HS-5 (cell line): Measurements from ENCODE around the gene USF2.

Source experiments
- DNase-seq: peaks from one replicate; pipeline ENCODE4 v3.0.0-alpha.2; 2012; ENCODE audit warnings: low read depth

Gene USF2

DNA sequence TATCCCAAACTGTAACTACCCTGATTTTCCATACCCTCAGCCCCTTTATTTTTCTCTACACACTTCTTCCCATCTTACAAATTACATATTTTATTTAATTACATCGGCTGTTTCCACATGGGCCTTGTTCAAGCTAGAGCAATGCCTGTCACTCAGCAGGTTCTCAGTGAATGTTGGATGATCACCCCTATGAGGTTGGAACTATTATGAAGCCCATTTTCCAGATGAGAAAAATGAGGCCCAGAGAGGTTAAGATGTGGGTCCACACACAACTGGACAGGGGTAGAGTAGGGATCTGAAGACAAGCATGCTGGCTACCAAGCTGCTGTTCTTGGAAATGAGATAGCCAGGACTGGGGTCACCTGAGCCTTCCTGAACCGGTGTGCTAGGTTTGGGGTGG lies 33.2 kb downstream of the USF2 start:
- no peak for DNase-seq

DNA sequence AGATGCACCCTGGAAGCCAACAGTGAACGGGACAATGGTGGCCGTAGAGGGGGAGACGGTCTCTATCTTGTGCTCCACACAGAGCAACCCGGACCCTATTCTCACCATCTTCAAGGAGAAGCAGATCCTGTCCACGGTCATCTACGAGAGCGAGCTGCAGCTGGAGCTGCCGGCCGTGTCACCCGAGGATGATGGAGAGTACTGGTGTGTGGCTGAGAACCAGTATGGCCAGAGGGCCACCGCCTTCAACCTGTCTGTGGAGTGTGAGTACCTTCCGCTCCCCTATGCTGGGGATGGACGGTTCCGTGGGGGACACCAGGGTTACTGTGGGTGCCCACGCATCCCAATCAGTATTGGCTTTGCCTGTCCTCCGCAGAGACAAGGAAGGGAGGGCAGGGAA lies 33.7 kb downstream of the USF2 start:
- no peak for DNase-seq

DNA sequence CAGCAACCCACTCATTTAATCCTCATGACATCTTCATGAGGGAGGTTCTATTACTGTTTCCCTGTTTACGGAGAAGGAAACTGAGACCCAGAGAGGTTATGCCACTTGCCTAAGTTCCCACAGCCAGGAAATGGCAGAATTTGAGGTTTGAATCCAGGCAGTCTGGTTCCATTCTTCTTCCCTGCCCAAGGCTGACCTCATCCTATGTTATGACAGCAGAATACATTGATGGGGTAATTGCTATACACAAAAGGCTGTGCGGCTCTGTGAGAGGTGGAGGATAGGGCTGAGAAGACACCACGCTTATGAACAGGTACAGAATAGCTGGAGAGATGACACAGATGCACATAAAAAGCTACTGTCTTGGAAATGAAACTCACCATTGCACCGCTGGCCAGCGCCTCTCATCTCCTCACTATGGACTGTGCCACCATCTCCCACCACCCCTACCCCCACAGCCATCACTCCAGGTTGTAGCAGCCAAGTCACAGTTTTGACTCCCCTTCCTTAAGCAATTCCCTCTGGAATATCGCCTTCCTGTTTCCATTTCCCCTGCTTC lies 34.7 kb downstream of the USF2 start:
- DNase-seq = no peak

DNA sequence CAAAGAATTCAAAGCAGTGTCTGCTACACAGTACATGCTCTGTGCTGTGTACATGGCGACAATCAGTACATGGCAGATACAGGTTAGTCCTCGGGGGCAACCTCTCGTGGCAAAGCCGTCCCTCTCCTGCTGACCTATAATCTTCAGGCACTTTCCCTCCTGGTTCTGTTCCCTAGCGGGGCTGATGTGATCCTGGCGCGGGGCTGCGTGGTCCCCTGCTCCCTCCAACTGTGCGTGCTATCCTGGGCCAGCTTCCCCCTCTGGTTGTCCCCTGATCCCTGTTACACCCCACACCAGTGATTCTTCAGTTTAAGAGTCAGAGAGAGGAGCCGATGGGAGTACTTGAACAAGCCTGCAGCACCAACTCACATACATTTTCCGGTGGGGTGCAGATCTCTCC lies 35.3 kb downstream of the USF2 start:
- DNase-seq = no peak

DNA sequence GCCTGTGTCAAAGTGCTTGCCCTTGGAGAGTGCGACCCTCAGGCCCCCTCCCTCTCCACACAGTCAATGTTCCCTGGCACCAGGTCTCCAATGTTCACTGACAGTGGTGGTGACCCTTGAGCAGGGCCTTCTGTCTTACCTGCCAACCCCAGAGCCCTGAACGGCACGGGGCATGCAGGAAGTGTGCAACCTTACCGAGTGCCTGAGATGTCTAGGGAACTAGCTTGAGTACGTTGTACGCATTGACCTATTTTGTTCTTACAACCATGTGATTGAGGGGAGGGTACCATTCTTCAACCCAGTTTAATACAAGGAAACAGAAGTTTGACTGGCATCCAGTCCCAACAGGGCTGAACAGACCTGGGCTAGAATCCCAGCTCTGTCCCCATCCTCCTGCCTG lies 36.4 kb downstream of the USF2 start:
- no peak for DNase-seq

DNA sequence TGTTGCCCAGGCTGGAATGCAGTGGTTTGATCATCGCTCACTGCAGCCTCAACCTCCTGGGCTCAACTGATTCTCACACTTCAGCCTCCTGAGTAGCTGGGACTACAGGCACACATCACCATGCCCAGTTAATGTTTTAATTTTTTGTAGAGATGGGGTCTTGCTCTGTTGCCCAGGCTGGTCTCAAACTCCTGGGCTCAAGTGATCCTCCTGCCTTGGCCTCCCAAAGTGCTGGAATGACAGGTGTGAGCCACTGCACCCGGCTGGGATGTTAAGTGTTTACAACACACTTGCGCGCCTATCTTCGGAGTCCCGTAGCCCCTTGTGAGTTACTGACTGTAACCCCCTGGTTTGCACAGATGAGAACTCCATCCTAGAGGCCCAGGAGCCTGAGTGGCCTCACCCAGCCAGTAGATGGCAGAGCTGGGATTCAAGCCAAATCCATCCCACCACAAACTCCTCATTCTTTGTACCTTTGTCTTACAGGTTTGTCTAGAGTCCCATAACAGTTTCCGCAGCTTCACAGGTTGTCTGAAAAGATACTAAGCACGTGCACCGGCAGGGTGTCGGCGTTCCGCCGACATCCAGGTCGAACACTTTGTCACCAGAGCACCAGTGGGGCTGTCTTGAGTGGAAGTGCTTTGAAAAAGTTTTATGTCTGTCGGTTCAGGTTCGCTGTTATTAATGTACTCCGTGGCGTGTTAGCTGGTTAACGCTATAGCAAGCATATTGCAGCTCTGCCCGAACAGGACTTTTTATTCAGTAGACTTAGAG lies 37.9 kb downstream of the USF2 start:
- DNase-seq = no peak

DNA sequence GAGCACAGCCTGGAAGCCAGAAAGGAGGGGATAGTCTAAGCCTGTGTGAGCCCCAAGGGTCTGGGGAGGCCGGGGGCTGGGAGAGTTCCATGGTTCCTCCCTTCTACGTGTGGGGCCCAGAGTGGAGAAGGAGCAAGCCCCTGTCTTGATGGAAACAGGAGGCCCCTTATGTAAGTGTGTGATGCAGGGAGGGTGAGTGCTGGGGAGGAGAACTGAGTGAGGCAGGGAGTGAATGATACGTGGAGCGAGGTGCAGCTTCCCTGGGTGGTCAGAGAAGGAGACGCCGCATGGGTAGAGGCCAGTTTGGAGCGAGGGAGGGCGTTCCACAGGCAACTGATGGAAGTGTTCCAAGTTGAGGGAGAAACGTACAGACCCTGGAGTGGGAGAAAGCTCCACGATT lies 39.2 kb downstream of the USF2 start:
- DNase-seq = no peak

DNA sequence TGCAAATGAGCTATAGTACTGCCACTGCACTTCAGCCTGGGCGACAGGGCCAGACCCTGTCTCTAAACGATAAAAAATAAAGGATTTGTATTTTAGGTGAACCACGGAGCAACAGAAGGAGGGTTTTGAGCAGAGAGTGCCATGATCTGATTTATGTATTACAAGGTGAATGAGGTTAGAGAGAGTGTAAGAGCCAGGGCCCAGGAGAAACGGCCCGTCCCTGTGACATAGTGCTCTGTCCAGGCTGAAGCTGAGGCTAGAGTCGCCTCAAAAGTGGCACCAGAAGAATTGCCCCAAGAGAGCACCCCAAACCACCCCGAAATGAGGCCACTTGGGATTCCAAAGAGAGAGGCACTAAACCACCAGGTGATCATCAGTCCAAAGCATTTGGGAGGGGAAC lies 40.1 kb downstream of the USF2 start:
- no peak for DNase-seq

DNA sequence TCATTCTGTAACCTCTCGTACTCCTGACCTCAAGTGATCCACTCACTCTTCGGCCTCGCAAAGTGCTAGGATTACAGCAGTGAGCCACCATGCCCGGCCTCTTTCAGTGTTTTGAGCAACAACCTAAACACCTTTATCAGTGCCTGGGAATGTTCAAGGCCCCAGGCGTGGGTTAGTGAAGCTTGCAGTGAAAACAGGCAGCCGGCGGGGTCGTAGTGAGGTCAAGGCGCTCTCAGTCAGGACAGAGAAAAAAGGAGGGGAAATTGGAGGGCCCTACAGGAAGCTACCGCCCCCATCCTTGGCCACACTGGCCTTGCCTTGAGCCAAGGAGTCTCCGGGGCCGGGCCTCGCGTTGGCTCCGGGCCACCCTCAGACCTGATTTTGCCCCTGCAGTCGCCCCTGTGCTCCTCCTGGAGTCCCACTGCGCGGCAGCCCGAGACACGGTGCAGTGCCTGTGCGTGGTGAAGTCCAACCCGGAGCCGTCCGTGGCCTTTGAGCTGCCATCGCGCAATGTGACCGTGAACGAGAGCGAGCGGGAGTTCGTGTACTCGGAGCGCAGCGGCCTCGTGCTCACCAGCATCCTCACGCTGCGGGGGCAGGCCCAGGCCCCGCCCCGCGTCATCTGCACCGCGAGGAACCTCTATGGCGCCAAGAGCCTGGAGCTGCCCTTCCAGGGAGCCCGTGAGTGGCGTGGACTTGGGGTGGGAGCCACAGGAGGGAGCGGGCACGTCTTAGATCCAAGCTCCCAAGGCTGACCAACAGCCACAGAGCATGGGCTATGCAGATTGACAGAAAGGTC lies 40.9 kb downstream of the USF2 start:
- no peak for DNase-seq

DNA sequence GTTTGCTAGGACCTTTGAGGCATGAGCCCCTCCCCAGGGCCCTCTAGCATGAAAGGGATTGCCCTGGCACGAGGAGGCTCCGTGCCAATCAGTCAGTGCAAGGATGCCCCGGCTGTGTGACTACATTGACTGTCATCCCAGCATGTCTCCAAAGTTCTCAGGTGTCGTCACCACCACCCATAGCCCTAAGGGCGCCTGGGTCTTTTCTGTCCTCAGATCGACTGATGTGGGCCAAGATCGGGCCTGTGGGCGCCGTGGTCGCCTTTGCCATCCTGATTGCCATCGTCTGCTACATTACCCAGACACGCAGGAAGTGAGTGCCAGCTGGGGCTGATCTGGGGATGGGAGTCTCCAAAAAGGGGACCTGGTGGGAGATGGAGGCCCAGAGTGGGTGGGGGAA lies 41.6 kb downstream of the USF2 start:
- no peak for DNase-seq

DNA sequence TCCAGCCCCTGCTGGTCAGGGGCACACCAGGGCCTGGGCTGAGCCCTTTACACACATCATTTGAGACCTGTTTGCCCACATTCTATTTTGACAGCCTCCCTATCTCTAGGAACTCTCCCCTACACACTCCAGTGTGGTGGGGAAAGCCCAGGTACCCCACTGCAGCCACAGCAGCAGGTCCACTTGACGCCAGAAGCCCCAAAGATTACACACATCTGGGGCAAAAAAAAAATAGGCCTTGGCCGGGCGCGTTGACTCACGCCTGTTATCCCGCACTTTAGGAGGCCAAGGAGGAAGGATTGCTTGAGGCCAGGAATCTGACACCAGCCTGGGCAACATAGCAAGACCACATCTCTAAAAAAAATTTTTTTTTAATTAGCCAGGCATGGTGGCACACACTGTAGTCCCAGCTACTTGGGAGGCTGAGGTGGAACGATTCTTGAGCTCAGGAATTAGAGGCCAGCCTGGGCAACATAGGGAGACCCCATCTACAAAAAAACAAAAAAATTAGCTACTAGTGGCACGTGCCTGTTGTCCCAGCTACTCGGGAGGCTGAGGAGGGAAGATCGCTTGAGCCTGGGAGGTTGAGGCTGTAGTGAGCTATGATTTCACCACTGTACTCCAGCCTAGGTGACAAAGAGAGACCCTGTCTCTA lies 42.2 kb downstream of the USF2 start:
- no peak for DNase-seq

DNA sequence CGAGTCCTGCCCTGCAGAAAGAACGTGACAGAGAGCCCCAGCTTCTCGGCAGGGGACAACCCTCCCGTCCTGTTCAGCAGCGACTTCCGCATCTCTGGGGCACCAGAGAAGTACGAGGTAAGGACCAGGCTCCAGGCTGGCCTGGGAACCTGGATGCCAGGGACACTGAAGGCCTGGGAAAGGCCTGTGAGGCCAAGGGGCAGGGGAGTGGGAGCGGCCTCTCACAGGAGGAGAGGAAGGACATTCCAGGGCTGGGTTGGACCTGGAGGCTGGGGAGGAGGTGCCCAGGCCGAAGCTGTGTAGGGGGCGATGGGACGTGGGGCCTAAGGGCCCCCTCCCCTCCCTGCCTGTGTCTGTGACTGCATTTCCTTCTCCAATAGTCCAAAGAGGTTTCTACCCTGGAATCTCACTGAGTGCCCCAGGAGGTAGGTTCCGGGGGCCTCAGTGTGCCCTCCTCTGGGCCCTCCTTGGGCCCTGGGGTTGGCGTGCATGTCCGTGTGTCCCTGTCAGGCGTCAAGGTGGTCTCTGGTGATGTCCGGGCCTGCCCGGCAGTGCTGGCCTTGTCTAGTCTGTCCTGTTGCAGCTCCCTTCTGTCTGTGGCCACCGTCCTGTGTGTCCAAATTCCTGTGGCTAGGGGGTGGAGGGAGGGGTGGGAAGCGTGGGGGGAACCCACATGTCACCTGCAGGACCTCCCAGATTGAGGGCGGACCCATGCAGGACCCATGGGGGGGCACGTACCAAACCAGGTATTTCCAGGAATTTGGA lies 43.3 kb downstream of the USF2 start:
- DNase-seq = no peak

DNA sequence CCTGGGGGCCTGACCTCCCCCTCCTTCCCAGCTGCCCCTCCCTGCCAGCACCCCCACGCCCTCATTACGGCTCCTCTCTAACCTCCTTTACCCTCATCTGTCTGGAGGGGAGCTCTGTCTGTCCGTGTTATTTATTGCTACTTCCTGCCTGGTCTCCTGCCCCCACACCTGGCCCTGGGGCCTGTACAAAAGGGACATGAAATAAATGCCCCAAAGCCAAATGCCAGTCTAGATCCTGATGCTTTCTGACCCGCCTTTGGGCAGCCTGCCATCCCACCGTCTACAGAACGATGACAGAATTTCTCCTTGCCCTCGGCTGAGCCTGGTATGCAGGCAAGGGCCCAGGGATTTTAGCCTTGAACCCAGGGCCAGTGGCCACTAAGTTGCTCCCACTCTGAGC lies 44.8 kb downstream of the USF2 start:
- DNase-seq = no peak

DNA sequence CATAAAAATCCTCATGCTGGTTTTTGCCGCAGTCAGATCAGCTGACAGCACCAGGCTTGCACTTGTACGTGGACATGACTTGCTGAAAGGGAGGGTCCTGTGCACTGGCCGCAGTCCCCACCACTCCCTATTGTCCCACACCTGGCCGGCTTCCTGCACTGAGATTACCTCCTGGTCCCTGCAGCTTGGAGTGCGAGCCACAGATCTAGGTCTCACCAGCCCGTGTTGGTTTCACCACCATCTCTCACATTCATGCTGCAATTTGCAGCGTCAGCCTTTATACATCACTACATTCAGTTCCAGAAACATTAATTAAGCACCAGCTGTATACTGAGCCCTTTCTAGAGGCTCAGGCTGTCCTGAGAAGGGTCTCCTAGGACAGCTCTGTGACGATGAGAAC lies 45.3 kb downstream of the USF2 start:
- no peak for DNase-seq

DNA sequence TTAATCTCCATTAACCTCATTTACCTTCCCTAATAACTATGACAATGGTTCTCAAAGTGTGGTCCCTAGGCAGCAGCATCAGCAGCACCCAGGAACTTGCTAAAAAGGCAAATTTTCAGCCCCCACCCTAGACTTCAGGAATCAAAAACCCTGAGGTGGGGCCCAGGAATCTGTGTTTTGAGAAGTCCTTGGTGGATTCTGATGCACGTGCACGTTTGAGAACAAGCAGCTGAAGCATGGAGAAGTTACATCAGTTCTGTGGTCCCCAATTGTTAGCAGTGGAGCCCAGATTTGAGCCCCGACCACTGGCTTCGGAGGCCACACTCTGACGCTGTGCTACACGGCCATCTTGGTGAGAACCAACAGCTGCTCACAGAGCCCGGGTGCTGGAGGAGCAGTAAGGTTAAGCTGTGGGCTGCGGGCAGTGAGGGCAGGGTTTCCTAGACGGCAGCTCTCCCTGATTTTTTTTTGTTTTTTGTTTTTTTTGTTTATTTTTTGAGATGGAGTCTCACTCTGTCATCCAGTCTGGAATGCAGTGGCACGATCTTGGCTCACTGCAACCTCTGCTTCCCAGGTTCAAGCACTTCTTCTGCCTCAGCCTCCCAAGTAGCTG lies 46.2 kb downstream of the USF2 start:
- no peak for DNase-seq

DNA sequence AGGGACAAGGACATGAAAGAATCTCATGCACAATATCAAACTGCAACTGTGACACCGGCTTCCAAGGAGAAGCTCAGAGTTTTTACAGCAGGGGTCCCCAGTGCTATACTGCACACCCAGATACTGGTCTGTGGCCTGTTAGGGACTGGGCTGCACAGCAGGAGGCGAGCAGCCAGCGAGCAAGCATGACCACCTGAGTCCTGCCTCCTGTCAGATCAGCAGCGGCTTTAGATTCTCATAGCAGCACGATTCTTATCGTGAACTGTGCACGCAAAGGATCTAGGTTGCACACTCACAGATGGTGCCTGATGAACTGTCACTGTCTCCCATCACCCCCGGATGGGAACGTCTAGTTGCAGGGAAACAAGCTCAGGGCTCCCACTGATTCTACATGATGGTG lies 47.1 kb downstream of the USF2 start:
- DNase-seq = no peak

DNA sequence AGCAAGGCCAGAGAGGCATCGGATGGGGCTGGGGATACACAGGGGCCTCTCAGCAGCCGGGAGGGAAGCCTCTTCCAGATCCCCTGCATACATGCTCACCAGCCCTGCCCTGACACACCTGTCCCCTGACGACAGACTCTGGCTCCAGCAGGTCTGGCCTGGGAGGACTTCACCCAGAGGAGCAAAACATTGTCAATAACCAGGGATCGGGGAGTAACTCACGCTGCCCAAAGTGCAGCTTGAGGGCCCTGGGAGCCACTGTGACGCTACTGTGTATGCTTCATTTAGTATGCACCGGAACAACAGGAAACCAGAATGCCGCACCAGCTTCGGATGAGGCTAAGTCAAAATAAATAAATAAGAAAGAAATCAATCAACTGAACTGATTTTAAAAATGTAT lies 47.8 kb downstream of the USF2 start:
- no peak for DNase-seq

DNA sequence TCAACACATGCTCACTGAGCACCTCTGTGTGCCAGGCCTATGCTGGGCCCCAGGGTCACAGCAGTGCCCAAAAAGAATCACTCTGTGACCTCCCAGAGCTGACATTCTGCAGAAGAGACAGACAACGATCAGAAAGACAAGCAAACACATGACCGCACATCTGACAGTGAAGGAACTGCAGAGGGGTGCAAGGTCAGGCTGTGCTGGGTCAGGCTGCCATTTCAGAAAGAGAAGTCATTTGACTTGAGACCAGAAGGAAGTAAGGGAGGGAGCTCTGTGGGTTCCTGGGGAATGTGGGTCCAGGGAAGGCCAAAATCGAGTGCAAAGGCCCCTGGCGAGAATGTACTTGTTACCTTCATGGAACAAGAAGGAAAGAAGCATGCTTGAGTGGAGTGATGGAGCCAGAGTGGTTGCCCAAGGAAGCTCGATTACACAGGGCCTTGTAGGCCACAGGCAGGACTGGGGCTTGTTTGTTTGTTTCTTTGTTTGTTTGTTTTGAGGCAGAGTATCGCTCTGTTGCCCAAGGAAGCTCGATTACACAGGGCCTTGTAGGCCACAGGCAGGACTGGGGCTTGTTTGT lies 48.8 kb downstream of the USF2 start:
- no peak for DNase-seq

DNA sequence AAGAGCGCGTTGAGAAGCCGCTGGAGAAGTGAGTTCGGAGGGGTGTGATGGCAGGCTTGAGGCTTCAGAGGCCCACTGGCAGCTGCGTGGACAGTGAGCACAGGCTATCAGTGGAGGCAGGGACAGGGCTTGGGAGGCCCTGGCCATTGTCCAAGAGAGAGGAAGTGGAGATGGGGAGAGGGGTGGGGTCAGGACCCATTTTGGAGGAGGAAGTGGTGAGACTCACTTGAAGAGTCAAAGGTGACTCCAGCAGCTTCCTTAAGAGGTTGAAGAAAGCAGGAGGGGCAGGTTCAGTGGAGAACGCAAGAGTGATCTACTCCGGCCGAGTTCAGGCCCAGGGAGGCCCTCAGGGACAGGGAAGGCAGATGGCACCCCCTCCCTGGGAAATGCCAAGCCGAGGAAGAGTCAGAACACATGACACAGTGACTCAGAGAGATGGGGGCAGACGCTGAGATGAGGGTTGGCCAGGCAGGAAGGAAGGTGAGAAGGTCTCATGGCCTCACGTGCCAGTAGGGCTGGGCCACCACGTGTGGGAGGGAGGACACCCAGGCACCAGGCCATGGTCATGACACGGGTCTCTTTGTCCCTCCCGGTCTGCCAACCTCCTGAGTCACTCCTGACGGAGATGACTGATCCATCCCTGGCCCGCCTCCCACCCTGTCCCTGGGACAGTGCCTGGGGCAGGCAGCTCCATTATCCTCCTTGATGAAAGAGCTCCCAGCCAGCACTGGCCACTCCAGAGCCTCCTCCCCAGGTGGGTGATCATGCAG lies 50.1 kb downstream of the USF2 start:
- peak; percentile 95 for DNase-seq

DNA sequence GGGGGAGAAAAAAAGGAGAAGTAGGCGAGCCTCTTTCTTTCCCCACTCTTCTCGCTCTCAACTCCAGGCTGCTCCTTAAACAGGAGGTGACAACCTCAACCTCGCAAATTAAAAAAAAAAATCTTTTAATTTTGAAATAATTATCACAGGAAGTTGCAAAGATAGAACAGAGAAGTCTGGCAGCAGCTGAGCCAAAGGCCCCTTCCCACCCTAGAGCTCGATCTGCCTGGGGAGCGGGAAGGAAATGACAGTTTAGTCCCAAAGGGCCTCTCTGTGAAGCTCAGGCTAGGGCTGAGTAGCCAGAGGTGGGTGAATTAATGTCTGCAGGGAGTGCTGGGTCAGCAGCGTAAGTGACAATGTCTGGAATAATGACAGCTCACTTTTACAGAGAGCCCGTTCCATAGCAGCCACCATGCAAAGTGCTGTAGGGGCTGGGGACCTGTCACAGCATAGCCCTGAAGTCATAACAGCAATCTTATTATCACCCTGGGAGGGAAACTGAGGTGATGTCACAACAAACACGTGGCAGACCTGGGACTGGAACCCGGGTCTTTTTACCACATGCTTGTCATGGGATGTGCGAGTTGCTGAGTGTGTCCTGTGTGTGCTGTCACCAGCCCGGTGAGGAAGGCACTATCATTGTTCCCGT lies 51.4 kb downstream of the USF2 start:
- DNase-seq = no peak
